CD4-positive, alpha-beta T cell treated with Interleukin-17A for 1 hour (primary cell): Measurements from ENCODE around the gene PSAT1.

ENCODE experiments used
- DNase-seq: peaks from one replicate; pipeline ENCODE4 v3.0.0-alpha.2; 2020

Gene PSAT1

GRCh38 chr9:78320030-78320693 is 23.2 kb downstream of the PSAT1 start:
- DNase-seq, result no peak

- DNase-seq, result no peak
These were observed 24.1 kb downstream of the PSAT1 start for GRCh38 chr9:78320875-78321496.

GRCh38 chr9:78321505-78321904 is 24.6 kb downstream of the PSAT1 start:
- DNase-seq, result no peak

- DNase-seq, result no peak
These were observed 27.2 kb downstream of the PSAT1 start for GRCh38 chr9:78324068-78324650.

GRCh38 chr9:78324682-78325081 is 27.8 kb downstream of the PSAT1 start:
- no peak for DNase-seq

- DNase-seq, result no peak
These were observed 28.4 kb downstream of the PSAT1 start for GRCh38 chr9:78325343-78325742.

- no peak for DNase-seq
These were observed 29.0 kb downstream of the PSAT1 start for GRCh38 chr9:78325846-78326360.

- no peak for DNase-seq
These were observed 29.6 kb downstream of the PSAT1 start for GRCh38 chr9:78326564-78326963.

GRCh38 chr9:78332381-78332780 is 35.5 kb downstream of the PSAT1 start:
- no peak for DNase-seq

- no peak for DNase-seq
These were observed 51.9 kb downstream of the PSAT1 start for GRCh38 chr9:78348848-78349247.

- peak; percentile 18 for DNase-seq
These were observed 54.9 kb downstream of the PSAT1 start for GRCh38 chr9:78351816-78352215.

- DNase-seq, result no peak
These were observed 57.5 kb downstream of the PSAT1 start for GRCh38 chr9:78354324-78354973.

GRCh38 chr9:78354989-78355388 is 58.1 kb downstream of the PSAT1 start:
- no peak for DNase-seq

- DNase-seq, result no peak
These were observed 59.7 kb downstream of the PSAT1 start for GRCh38 chr9:78356634-78357033.

- DNase-seq, result no peak
These were observed 60.4 kb downstream of the PSAT1 start for GRCh38 chr9:78357165-78357873.

- no peak for DNase-seq
These were observed 61.6 kb downstream of the PSAT1 start for GRCh38 chr9:78358329-78359051.

GRCh38 chr9:78363221-78363620 is 66.3 kb downstream of the PSAT1 start:
- no peak for DNase-seq

- DNase-seq, result no peak
These were observed 69.1 kb downstream of the PSAT1 start for GRCh38 chr9:78365748-78366697.

GRCh38 chr9:78366827-78367226 is 69.9 kb downstream of the PSAT1 start:
- no peak for DNase-seq

GRCh38 chr9:78368236-78368635 is 71.3 kb downstream of the PSAT1 start:
- DNase-seq, result no peak

GRCh38 chr9:78369639-78370219 is 72.8 kb downstream of the PSAT1 start:
- peak; percentile 55 for DNase-seq
